DOHH2 (cell line): Measurements from ENCODE around the gene AIG1.

Experiments used
- H3F3A ChIP-seq: fragments of 200-600 bp; sonication (generic), shearing (Covaris generic); 2 replicates; pipeline ENCODE4 v1.6.0; 2016; ENCODE audit warnings: antibody characterized with exemption, mild to moderate bottlenecking; ENCODE audit not compliant: control insufficient read depth, insufficient read depth
- H3K27ac ChIP-seq: fragments of 200-600 bp; sonication (generic); 2 replicates; pipeline ENCODE4 v1.5.1; 2014; ENCODE audit warnings: low read depth, mild to moderate bottlenecking, low read length, moderate library complexity
- H3K27me3 ChIP-seq: fragments of 200-600 bp; sonication (generic); 2 replicates; pipeline ENCODE4 v1.6.1; 2014; ENCODE audit warnings: mild to moderate bottlenecking, low read length, mixed read lengths; ENCODE audit not compliant: control insufficient read depth
- H3K36me3 ChIP-seq: fragments of 200-600 bp; sonication (generic); 2 replicates; pipeline ENCODE4 v1.6.1; 2014; ENCODE audit warnings: mild to moderate bottlenecking, low read length, moderate library complexity, mixed read lengths; ENCODE audit not compliant: control insufficient read depth
- H3K4me1 ChIP-seq: fragments of 200-600 bp; sonication (generic); 2 replicates; pipeline ENCODE4 v1.6.1; 2014; ENCODE audit warnings: mild to moderate bottlenecking, low read length, mixed read lengths; ENCODE audit not compliant: control insufficient read depth
- H3K4me2 ChIP-seq: fragments of 200-600 bp; sonication (generic); 2 replicates; pipeline ENCODE4 v1.6.0; 2014; ENCODE audit warnings: mild to moderate bottlenecking, low read length, moderate library complexity
- H3K4me3 ChIP-seq: fragments of 200-600 bp; sonication (generic); 2 replicates; pipeline ENCODE4 v1.5.1; 2014; ENCODE audit warnings: mild to moderate bottlenecking, low read length, mixed read lengths
- H3K79me2 ChIP-seq: fragments of 200-600 bp; sonication (generic); 2 replicates; pipeline ENCODE4 v1.6.1; 2014; ENCODE audit warnings: mild to moderate bottlenecking, low read length, mixed read lengths; ENCODE audit not compliant: control insufficient read depth
- H3K9me2 ChIP-seq: fragments of 200-600 bp; sonication (generic); replicated peaks from 2 replicates; pipeline ENCODE4 v1.6.1; 2014; ENCODE audit warnings: mild to moderate bottlenecking, low read length, mixed read lengths; ENCODE audit not compliant: control insufficient read depth
- H3K9me3 ChIP-seq: fragments of 200-600 bp; sonication (generic); 2 replicates; pipeline ENCODE4 v1.6.1; 2014; ENCODE audit warnings: antibody characterized with exemption, low read length, mixed read lengths; ENCODE audit not compliant: control insufficient read depth, insufficient read depth
- H4K20me1 ChIP-seq: fragments of 200-600 bp; sonication (generic); 2 replicates; pipeline ENCODE4 v1.6.0; 2014; ENCODE audit warnings: low read depth, mild to moderate bottlenecking, antibody characterized with exemption, low read length, moderate library complexity; ENCODE audit not compliant: control insufficient read depth, insufficient read depth
- CTCF ChIP-seq: fragments of 200-600 bp; sonication (generic); IDR thresholded peaks from one replicate; pipeline ENCODE4 v1.5.1; 2014; ENCODE audit warnings: antibody characterized with exemption, mild to moderate bottlenecking, low read depth, low read length; ENCODE audit not compliant: poor library complexity, severe bottlenecking
- EZH2phosphoT487 ChIP-seq: fragments of 200-600 bp; sonication (generic); IDR thresholded peaks from 2 replicates; pipeline ENCODE4 v1.6.1; 2017; ENCODE audit warnings: borderline replicate concordance, mild to moderate bottlenecking, antibody characterized with exemption, low read length, moderate library complexity, mixed read lengths

Gene AIG1

GRCh38 chr6:143185288-143185687 is 124.6 kb downstream of the AIG1 start:
- H3K27ac ChIP-seq: no peak overlapping the region
- TF ChIP-seq CTCF (no peak), EZH2phosphoT487 (no peak)
- no peaks in the 10 kb centered on the region for H3K9me2 ChIP-seq
- H4K20me1 ChIP-seq: no peaks in the 10 kb centered on the region
- H3K4me2 ChIP-seq: no peak overlapping the region
- H3F3A ChIP-seq: no peaks in the 10 kb centered on the region
- H3K36me3 ChIP-seq: no peaks in the 10 kb centered on the region
- H3K27me3 ChIP-seq: no peaks in the 10 kb centered on the region
- no peaks in the 10 kb centered on the region for H3K9me3 ChIP-seq
- no peaks in the 10 kb centered on the region for H3K79me2 ChIP-seq
- H3K4me1 ChIP-seq: no peaks in the 10 kb centered on the region
- no peak overlapping the region for H3K4me3 ChIP-seq

GRCh38 chr6:143187238-143187923 is 126.7 kb downstream of the AIG1 start:
- Histone ChIP-seq H3F3A (no peaks in the 10 kb centered on the region), H3K27ac (no peak overlapping the region), H3K4me2 (no peak overlapping the region), H4K20me1 (no peaks in the 10 kb centered on the region), H3K4me1 (no peaks in the 10 kb centered on the region), H3K79me2 (no peaks in the 10 kb centered on the region), H3K36me3 (no peaks in the 10 kb centered on the region), H3K27me3 (no peaks in the 10 kb centered on the region), H3K4me3 (no peak overlapping the region), H3K9me2 (no peaks in the 10 kb centered on the region), H3K9me3 (no peaks in the 10 kb centered on the region)
- TF ChIP-seq CTCF (no peak), EZH2phosphoT487 (no peak)

GRCh38 chr6:143188292-143188691 is 127.6 kb downstream of the AIG1 start:
- H3K27ac ChIP-seq: no peak overlapping the region
- H3K27me3 ChIP-seq: no peaks in the 10 kb centered on the region
- H3K9me2 ChIP-seq: no peaks in the 10 kb centered on the region
- no peaks in the 10 kb centered on the region for H3K9me3 ChIP-seq
- H3K36me3 ChIP-seq: no peaks in the 10 kb centered on the region
- no peaks in the 10 kb centered on the region for H3K4me1 ChIP-seq
- H3K4me2 ChIP-seq: no peak overlapping the region
- TF ChIP-seq CTCF (no peak), EZH2phosphoT487 (no peak)
- H3K4me3 ChIP-seq: no peak overlapping the region
- no peaks in the 10 kb centered on the region for H4K20me1 ChIP-seq
- no peaks in the 10 kb centered on the region for H3K79me2 ChIP-seq
- no peaks in the 10 kb centered on the region for H3F3A ChIP-seq
